T-helper 2 cell treated with Interferon-gamma antibody and Interleukin-4, amounts not matched to agents 5 μg/mL and 100 μg/mL, for 36 hours (primary cell): ENCODE data around the gene MYT1.

Experiments used
- DNase-seq: peaks from one replicate; pipeline ENCODE4 v3.0.0; 2021; ENCODE audit warnings: low spot score
- H3K27ac Mint-ChIP-seq: one replicate; pipeline ENCODE4 v1.8.0; 2021; ENCODE audit warnings: mild to moderate bottlenecking, mixed read lengths
- H3K27me3 Mint-ChIP-seq: one replicate; pipeline ENCODE4 v1.8.0; 2021; ENCODE audit warnings: low read depth, mixed read lengths
- H3K36me3 Mint-ChIP-seq: one replicate; pipeline ENCODE4 v1.8.0; 2021; ENCODE audit warnings: low read depth, mixed read lengths
- H3K4me1 Mint-ChIP-seq: one replicate; pipeline ENCODE4 v1.8.0; 2021; ENCODE audit warnings: low read depth, mixed read lengths
- H3K4me3 Mint-ChIP-seq: one replicate; pipeline ENCODE4 v1.8.0; 2022; ENCODE audit warnings: mild to moderate bottlenecking, moderate library complexity, mixed read lengths
- H3K9me3 Mint-ChIP-seq: one replicate; pipeline ENCODE4 v1.8.0; 2021; ENCODE audit warnings: mixed read lengths

The MYT1 gene

DNA sequence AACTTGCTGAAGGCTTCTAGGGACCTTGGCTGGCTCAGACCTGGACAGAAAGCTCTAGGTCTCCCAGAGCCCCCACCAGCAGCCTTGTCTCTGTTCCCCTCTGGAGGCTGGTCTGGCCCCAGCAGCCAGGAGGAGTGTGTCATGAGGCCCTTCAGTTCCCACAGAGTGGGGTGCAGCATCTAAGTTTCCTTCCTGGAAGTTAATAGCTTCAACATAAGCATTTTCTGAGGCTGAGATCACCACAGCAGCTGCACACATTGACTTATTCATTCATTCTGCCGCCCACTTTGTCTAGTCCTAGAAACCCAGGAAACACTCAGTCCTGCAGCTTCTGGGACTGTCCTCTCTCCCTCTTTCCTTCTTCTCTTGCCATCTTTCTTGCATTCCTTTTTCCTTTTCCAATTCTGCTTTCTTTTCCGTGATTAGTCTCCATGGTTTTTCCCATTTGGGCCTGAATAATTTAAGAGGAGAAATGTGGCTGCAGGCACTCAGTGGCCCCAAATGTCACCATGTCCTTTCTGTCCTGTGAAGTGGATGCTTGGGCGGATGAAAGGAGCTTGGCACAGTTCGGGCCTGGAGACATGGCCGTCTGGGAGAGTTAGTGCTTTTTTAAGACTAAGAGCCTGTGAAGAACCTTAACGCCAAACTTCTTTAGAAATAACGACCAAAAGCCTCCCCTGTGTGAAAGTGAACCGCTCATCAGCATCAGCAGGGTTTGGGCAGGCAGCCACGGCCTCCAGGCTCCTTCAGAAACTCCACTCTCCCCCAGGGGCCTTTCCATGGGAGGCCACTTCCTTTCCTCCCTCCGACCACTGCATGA lies 60.3 kb downstream of the MYT1 start:
- Mint-ChIP-seq H3K27ac (no peak overlapping the region), H3K4me3 (no peak overlapping the region), H3K9me3 (no peaks in the 10 kb centered on the region), H3K27me3 (no peaks in the 10 kb centered on the region), H3K36me3 (no peaks in the 10 kb centered on the region), H3K4me1 (no peaks in the 10 kb centered on the region)
- no peak for DNase-seq

GRCh38 chr20:64225171-64225595 lies 60.9 kb downstream of the MYT1 start:
- Mint-ChIP-seq H3K4me3 (no peak overlapping the region), H3K4me1 (no peaks in the 10 kb centered on the region), H3K36me3 (no peaks in the 10 kb centered on the region), H3K27ac (no peak overlapping the region), H3K27me3 (no peaks in the 10 kb centered on the region), H3K9me3 (no peaks in the 10 kb centered on the region)
- DNase-seq = no peak

- DNase-seq = no peak
- H3K27me3 Mint-ChIP-seq = no peaks in the 10 kb centered on the region
- no peaks in the 10 kb centered on the region for H3K9me3 Mint-ChIP-seq
- H3K27ac Mint-ChIP-seq = no peak overlapping the region
- no peaks in the 10 kb centered on the region for H3K36me3 Mint-ChIP-seq
- no peak overlapping the region for H3K4me3 Mint-ChIP-seq
- no peaks in the 10 kb centered on the region for H3K4me1 Mint-ChIP-seq
Measured at GRCh38 chr20:64225828-64226598, 61.8 kb downstream of the MYT1 start.

DNA sequence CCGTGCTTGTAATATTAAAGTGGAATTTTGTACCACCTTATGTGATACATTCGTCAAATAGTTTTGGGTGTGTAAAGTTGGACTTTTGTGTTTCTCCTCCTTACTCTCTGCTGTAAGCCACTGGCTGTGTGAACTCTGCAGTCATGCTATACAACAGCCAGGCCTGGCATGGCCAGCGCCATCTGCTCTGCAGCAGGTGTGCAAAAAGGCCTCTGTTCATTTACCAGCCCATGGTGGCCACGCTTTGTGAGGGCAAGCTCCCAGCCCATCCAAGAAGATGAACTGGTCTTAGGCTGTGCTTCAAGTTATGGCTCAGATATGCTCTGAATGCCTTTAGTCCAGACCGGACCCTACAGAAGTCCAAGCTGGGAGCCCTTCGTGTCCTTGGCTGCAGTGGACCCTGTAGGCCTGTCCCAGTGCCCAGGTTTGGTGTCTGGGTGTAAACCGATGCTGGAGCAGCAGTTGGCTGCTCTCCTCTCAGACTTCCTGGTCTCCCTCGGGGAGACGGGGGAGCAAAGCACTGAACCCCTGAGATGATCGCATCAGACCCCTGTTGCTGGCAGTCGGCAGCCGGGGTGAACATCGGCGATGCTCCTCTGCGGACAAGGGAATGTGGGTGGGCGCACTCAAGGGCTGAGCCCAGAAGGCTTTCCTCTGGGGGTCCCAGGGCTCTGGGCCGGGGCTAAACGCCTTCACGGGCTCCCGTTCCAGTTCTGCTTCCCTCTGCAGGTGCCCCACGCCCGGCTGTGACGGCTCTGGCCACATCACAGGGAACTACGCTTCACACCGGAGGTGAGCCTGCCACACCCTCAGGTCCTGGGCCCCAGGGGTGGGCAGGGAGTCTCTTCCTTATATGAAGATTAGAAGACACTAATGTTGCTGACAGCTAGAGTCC lies 62.7 kb downstream of the MYT1 start:
- H3K36me3 Mint-ChIP-seq = no peaks in the 10 kb centered on the region
- no peaks in the 10 kb centered on the region for H3K4me1 Mint-ChIP-seq
- no peak overlapping the region for H3K27ac Mint-ChIP-seq
- H3K4me3 Mint-ChIP-seq = no peak overlapping the region
- DNase-seq = no peak
- no peaks in the 10 kb centered on the region for H3K9me3 Mint-ChIP-seq
- no peaks in the 10 kb centered on the region for H3K27me3 Mint-ChIP-seq

DNA sequence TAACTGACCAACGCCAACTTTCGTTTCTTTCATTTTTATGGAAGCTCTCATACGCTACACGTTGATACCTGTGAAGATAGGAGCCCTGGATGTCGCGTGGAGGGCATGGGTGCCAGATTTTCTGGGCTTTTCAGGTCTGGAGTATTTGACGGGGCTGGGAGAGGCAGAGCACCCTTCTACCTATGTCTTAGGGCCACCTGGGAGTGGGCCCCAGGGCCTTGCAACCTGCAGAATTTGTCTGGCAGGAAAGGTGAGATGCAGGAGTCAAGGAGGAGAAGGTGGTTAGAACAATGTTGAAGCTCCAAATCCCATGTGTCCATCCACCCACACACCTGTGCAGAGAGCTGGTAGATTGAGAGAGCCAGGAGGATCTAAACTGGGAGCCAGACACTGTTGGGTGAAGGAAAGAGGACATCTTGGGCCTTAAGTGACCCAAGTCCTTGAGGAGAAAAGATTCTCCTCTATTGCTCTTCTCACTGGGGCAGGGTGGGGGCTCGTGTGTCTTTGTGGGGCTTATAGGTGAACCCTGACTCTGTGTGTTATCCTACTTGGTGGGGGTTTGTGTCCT lies 63.9 kb downstream of the MYT1 start:
- H3K36me3 Mint-ChIP-seq = no peaks in the 10 kb centered on the region
- no peaks in the 10 kb centered on the region for H3K27me3 Mint-ChIP-seq
- no peak for DNase-seq
- no peaks in the 10 kb centered on the region for H3K9me3 Mint-ChIP-seq
- no peaks in the 10 kb centered on the region for H3K4me1 Mint-ChIP-seq
- H3K27ac Mint-ChIP-seq = no peak overlapping the region
- no peak overlapping the region for H3K4me3 Mint-ChIP-seq

DNA sequence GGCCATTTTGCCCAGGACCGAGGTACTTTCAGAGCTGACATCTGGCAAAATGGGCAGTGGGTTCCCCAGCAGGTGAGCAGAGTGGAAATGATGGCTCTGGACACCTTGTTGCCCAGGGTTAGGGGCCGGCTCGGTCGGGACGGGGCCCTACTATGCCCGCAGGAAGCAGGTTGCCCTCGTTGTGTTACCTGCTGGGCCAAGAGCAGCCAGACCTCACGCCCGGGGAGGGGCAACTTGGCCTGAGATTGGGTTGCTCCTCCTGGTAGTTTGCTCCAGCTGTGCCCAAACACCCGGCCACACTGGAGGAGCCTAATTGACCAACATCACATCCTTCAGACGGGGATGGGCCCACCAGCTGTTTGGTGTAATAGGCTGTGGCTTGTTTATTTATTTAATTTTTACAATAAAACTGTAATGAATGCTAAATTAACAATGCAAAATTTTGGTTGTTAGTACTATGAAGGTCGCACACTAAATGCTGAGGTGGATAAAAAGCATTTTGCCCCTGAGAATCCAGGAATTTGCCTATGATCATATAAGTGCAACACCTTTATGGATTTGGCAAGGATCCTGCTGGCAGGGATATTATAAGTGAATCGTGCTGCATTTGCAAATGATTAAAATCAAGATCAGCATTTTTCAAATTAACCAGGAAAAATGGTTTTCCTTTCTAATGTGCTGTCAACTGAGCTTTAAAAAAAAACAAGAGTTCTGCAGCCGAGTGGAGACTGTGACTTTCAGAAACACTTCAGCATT lies 64.7 kb downstream of the MYT1 start:
- no peaks in the 10 kb centered on the region for H3K27me3 Mint-ChIP-seq
- H3K4me1 Mint-ChIP-seq = no peaks in the 10 kb centered on the region
- H3K4me3 Mint-ChIP-seq = no peak overlapping the region
- no peak overlapping the region for H3K27ac Mint-ChIP-seq
- DNase-seq = no peak
- no peaks in the 10 kb centered on the region for H3K9me3 Mint-ChIP-seq
- H3K36me3 Mint-ChIP-seq = no peaks in the 10 kb centered on the region

DNA sequence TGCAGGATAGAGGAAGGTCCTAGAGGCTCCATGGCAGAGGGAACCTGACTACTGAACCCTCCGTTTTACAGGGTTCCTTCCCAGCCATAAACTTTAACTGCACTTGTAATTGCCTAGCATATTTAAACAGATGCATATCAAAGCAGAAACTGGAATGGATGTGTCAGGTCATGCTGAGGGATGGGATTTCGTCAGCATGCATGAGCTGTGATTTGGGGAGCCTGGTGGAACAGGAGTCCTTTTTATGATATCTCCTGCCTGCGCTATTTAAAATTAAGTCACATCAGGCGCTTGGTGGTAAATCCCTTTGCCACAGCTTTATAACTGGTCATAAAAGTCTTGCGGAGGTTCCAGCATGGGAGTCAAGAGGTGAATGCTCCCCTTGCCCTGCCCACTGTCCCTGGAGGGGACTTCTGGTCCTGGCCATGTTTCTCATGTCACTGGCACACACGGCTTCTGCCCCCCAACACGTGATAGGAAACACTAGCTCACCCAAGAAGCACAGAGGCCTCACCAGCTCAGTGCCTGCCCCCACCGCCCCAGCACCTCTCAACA lies 65.3 kb downstream of the MYT1 start:
- H3K4me3 Mint-ChIP-seq = no peak overlapping the region
- H3K9me3 Mint-ChIP-seq = no peaks in the 10 kb centered on the region
- no peak for DNase-seq
- no peaks in the 10 kb centered on the region for H3K36me3 Mint-ChIP-seq
- H3K27ac Mint-ChIP-seq = no peak overlapping the region
- H3K4me1 Mint-ChIP-seq = no peaks in the 10 kb centered on the region
- no peaks in the 10 kb centered on the region for H3K27me3 Mint-ChIP-seq

DNA sequence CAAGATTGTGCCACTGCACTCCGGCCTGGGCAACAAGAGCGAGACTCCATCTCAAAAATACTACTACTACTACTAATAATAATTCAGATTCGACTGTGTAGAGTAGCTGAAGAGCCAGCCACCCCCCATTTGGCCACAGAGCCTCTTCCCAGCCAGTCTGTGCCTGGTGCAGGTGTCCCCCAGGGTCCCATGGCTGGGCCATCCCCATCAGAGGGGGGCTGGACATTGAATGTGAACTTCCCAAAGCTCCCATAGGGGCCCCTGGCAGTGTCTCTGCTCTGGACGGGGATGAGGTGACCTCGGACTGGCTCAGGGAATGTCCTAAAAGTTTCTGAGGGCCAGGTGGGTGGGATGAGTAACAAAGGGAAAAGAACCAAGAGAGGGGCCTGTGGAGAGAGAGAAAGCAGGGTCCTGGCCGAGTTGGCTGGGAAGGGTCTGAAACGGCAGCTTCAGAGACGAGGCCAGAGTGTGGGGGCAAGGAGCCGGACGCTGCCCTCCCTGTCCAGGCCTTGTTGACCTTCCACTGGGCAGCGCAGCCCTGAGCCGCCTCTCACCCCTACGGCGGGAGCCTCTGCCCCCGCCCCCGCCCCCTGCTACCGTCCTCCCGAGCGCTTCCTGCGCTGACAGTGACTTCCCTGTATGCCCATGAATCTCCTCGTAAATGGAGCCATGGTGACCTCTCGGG lies 66.4 kb downstream of the MYT1 start:
- Mint-ChIP-seq H3K27ac (no peak overlapping the region), H3K4me3 (no peak overlapping the region)
- DNase-seq = no peak

DNA sequence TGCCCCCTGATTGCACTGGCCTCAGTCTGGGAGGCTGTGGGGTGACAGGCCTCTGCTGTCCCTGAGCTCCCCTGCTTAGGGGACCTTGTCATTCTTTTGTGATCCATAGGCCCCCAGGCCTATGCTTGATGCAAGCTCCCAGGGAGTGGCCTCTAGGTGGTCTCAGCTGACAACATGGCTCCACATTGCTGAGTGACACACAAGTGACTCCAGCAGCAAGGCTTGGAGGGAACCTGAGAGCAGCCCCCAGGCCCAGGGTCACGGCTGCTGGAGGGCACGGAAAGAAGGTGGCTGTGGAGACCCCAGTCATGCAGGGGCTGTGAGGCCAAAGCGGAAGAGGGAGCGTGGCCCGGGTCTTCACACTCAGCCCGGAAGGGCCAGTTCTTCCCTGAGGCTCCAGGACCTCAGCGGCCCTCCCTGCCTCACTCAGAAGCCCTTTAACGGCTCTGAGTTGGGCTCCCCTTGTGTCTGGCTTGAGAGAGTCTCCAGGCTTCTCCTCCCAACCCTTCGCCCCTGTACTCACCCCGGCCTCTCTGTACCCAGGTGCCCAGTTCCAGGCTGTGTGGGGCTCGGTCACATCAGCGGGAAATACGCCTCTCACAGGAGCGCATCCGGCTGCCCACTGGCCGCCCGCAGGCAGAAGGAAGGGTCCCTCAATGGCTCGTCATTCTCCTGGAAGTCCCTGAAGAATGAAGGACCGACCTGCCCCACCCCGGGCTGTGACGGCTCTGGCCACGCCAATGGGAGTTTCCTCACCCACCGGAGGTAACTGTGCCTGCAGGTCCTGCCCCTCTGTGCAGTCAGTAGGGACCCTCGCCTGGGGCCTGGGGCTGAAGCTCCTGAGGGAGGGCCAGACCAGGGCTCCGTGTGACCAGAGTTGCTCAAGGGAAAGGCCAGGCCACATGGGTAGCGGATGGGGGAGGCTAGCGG lies 67.6 kb downstream of the MYT1 start:
- H3K4me1 Mint-ChIP-seq = no peaks in the 10 kb centered on the region
- no peak for DNase-seq
- H3K27me3 Mint-ChIP-seq = no peaks in the 10 kb centered on the region
- no peaks in the 10 kb centered on the region for H3K36me3 Mint-ChIP-seq
- H3K9me3 Mint-ChIP-seq = no peaks in the 10 kb centered on the region
- no peak overlapping the region for H3K4me3 Mint-ChIP-seq
- H3K27ac Mint-ChIP-seq = no peak overlapping the region

More for the DNA sequence above, 66.4 kb downstream of the MYT1 start:
- Mint-ChIP-seq H3K27me3 (no peaks in the 10 kb centered on the region), H3K36me3 (no peaks in the 10 kb centered on the region), H3K4me1 (no peaks in the 10 kb centered on the region), H3K9me3 (no peaks in the 10 kb centered on the region)

DNA sequence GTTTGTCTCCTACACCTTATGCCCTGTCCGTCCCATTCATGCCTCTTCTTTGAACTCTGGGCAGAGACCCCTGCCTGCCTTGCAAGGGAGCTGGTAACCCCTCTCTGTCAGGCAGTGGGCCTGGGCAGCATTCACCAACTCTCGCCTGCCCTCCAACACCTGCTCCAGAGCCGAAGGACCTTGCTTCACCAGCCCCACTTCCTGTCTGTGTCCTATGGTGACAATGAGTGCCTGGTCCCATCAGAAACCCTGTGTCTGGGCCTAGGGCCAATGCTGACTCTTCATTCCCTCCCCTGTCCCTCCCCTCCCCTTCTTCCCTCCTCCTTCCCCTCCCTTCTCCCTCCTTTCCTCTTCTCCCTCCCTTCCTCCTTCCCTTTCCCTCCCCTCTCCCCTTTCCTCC lies 68.5 kb downstream of the MYT1 start:
- Mint-ChIP-seq H3K4me3 (no peak overlapping the region), H3K9me3 (no peaks in the 10 kb centered on the region), H3K27me3 (no peaks in the 10 kb centered on the region), H3K27ac (no peak overlapping the region), H3K36me3 (no peaks in the 10 kb centered on the region), H3K4me1 (no peaks in the 10 kb centered on the region)
- no peak for DNase-seq

DNA sequence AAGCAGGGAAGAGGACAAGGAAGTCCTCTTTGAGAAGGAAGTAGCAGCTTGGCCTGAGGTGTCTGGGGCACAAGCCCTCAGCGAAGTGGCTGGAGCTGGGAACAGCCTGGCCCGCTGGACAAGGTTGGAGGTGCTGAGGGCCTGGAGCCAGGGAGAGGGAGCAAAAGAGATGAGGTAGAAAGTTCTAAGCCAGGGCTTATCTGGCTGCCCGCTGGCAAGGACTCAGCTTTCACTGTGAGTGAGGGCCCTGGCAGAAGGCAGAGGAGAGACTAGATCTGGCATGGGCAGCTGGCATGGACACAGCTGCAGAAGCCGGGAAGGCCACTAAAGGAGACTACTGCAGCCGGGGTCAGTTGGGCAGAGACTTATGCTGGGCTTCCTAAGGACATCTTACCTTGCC lies 69.5 kb downstream of the MYT1 start:
- DNase-seq = no peak
- no peaks in the 10 kb centered on the region for H3K4me1 Mint-ChIP-seq
- no peaks in the 10 kb centered on the region for H3K27me3 Mint-ChIP-seq
- no peaks in the 10 kb centered on the region for H3K9me3 Mint-ChIP-seq
- H3K27ac Mint-ChIP-seq = no peak overlapping the region
- H3K36me3 Mint-ChIP-seq = no peaks in the 10 kb centered on the region
- no peak overlapping the region for H3K4me3 Mint-ChIP-seq
